ENCODE data around the gene ANKDD1B. TPM values are rescaled to one million over a fixed set of nuclear protein-coding genes. Genes with fewer than 3 reads are reported as not detected.
A peak's percentile ranks its signal among the peaks of the same experiment; 100 is the strongest.
"Not testable (repeated sequence)": the region's sequence is repeated elsewhere in the genome, so short reads cannot be mapped to it uniquely, and the experiment has no call there.

ANKDD1B gene
- total RNA-seq, 6 experiments from 2014 or later, result 0.17 to 0.26 TPM; not detected in 4

DNA sequence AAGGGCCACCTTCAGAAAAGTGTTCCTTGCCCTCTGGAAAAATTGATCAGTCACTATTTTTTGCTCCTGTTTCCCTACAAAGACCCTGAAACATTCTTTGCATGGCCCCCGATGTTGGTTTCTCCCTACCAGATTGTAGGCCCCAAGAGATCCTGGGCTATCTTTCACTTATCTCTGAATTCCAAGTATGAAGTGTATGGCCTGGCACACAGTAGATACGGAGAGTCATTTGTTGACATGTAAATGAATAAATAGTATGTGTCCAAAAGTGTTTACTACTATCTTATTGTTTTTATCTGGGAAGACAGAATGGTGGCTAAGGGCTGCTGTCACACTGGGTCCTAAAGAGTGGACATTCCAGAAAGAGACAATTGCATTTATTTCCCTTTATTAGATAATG, 7.4 kb upstream of the ANKDD1B start:
- Histone ChIP-seq H3K27ac (no peak overlapping the region), H3K27me3 (no peaks in the 10 kb centered on the region), H3K4me1 (no peaks in the 10 kb centered on the region), H3K9me3 (no peaks in the 10 kb centered on the region), H3K4me3 (no peak overlapping the region), H3K36me3 (no peaks in the 10 kb centered on the region)
- WGBS (ENCODE audit: insufficient coverage, low coverage, low lambda C conversion rate, missing lambda C conversion rate), result 97% methylated on average over 2 of the region's 2 CpGs
- DNase-seq (no peak), ATAC-seq (no peak)
- TF ChIP-seq CTCF (IDR thresholded peaks at IDR 0.05), result no peak
- TF ChIP-seq POLR2A (IDR thresholded peaks at IDR 0.05), result no peak
- intact Hi-C loops (cut with DNase I), result no loop called here

GRCh38 chr5:75607341-75607740, 3.9 kb upstream of the ANKDD1B start:
- H3K4me3 ChIP-seq; intact Hi-C loops (cut with DNase I): not testable (repeated sequence)
- 78% methylated on average over 5 of the region's 5 CpGs for WGBS (ENCODE audit: insufficient coverage, low coverage, low lambda C conversion rate, missing lambda C conversion rate)

GRCh38 chr5:75608870-75609269, 2.4 kb upstream of the ANKDD1B start:
- Histone ChIP-seq H3K4me1 (peaks cover 0 to 9% (median 0%) of the 10 kb centered on the region in 4 donors), H3K4me3 (no peak overlapping the region), H3K9me3 (no peaks in the 10 kb centered on the region), H3K27me3 (no peaks in the 10 kb centered on the region), H3K36me3 (no peaks in the 10 kb centered on the region), H3K27ac (no peak overlapping the region)
- intact Hi-C loops (cut with DNase I), result no loop called here
- no peak for ATAC-seq
- TF ChIP-seq POLR2A (IDR thresholded peaks at IDR 0.05) (no peak), CTCF (IDR thresholded peaks at IDR 0.05) (no peak)
- WGBS (ENCODE audit: insufficient coverage, low coverage, low lambda C conversion rate, missing lambda C conversion rate), result 88% methylated on average over 1 of the region's 1 CpG
- no peak for DNase-seq

More at GRCh38 chr5:75607341-75607740, 3.9 kb upstream of the ANKDD1B start:
- H3K27me3 ChIP-seq, H3K36me3 ChIP-seq, H3K4me1 ChIP-seq, ATAC-seq, DNase-seq, H3K27ac ChIP-seq, H3K9me3 ChIP-seq: not testable (repeated sequence)

DNA sequence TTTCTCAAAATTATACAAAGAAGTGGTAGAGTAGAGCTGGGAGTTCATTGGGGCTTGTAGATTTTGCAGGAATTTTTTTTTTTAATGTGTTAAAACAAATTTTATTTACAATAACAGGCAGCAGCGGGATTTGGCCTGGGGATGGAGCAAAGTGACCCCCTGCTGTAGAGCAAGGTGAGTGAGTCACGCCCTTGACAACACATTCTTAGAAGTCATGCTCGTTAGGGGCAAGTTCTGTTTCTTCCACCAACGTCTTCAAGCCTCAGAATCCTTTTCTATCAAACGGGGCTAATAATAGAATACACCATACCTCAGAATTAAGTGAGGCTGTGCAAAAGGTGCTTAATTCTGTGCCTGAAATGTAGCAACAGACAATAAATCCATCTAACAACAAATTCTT, 1.1 kb upstream of the ANKDD1B start:
- H3K4me3 ChIP-seq, result no peak overlapping the region
- no peak for ATAC-seq
- H3K36me3 ChIP-seq, result no peaks in the 10 kb centered on the region
- no peaks in the 10 kb centered on the region for H3K27me3 ChIP-seq
- intact Hi-C loops (cut with DNase I), result no loop called here
- no peak overlapping the region for H3K27ac ChIP-seq
- no peak for DNase-seq
- WGBS (ENCODE audit: insufficient coverage, low coverage, low lambda C conversion rate, missing lambda C conversion rate), result 94% methylated on average over 5 of the region's 5 CpGs
- H3K4me1 ChIP-seq, result peaks cover 0 to 9% (median 0%) of the 10 kb centered on the region in 4 donors
- TF ChIP-seq CTCF (IDR thresholded peaks at IDR 0.05) (no peak), POLR2A (IDR thresholded peaks at IDR 0.05) (no peak)
- H3K9me3 ChIP-seq, result no peaks in the 10 kb centered on the region

- H3K27me3 ChIP-seq; H3K9me3 ChIP-seq; DNase-seq; H3K4me1 ChIP-seq; H3K36me3 ChIP-seq; H3K27ac ChIP-seq; ATAC-seq; intact Hi-C loops (cut with DNase I): not testable (repeated sequence)
- 13% methylated on average over 11 of the region's 11 CpGs for WGBS (ENCODE audit: insufficient coverage, low coverage, low lambda C conversion rate, missing lambda C conversion rate)
- peak overlapping the region; percentile 51 to 60 (median 56) for H3K4me3 ChIP-seq
Measured at GRCh38 chr5:75610859-75611310, 368 bp upstream of the ANKDD1B start.

- H3K4me3 ChIP-seq, result no peak overlapping the region
- 33% methylated on average over 11 of the region's 12 CpGs for WGBS (ENCODE audit: insufficient coverage, low coverage, low lambda C conversion rate, missing lambda C conversion rate)
- no peaks in the 10 kb centered on the region for H3K36me3 ChIP-seq
- DNase-seq (no peak), ATAC-seq (no peak)
- peaks cover 0 to 9% (median 0%) of the 10 kb centered on the region in 4 donors for H3K4me1 ChIP-seq
- H3K27ac ChIP-seq, result no peak overlapping the region
- no peaks in the 10 kb centered on the region for H3K27me3 ChIP-seq
- no peaks in the 10 kb centered on the region for H3K9me3 ChIP-seq
- intact Hi-C loops (cut with DNase I), result no loop called here
- no peak for TF ChIP-seq POLR2A (IDR thresholded peaks at IDR 0.05)
Measured at GRCh38 chr5:75612226-75612569, 945 bp downstream of the ANKDD1B start.

Data from right lobe of liver (tissue), 6 donors.